Activated effector memory CD4-positive, alpha-beta T cell treated with anti-CD3 and anti-CD28 coated beads, Interleukin-2, amount 50 U/mL, for 16 hours (primary cell): Measurements from ENCODE around the gene POLR3H.

Experiments
- DNase-seq: peaks from one replicate; pipeline ENCODE4 v3.0.0-alpha.2; 2020

POLR3H gene

DNA sequence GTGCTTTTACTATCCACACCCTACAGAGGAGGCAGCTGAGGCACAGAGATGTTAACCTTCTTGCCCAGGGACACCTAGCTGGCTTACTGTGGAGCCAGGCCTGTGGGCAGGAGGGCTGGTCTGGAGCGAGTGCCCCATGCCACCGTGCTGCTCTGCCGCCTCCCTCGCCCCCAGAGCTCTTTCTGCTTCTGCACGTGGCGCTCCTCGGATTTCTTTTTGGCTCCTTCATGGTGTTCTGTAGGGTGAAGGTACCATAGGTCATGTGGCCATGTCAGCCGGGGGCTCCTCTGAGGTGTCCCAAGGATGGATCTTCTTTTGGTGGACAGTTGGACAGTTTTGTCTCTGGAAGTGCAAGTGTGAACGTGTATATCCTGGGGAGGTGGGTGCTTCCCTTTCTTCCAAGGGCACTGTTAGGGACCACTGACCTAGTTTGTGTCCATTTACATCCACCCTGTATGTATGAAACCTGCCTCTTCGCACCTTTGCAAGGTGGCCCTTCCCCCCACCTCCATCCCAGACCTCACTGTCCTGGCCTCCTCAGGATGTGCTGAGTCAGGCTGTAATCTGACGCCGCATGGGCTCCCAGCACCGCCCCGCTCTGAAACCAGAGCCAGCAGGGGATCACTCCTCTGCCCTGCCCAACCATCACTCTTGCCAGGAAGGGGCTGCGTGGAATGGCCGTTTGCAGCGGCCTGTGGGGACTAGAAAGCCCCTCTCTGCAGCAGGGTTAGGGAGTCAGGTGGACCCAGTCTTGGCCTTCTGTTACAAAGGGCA is 31.7 kb downstream of the POLR3H start:
- no peak for DNase-seq

- DNase-seq: no peak
Measured at GRCh38 chr22:41511521-41511968, 32.7 kb downstream of the POLR3H start.

DNA sequence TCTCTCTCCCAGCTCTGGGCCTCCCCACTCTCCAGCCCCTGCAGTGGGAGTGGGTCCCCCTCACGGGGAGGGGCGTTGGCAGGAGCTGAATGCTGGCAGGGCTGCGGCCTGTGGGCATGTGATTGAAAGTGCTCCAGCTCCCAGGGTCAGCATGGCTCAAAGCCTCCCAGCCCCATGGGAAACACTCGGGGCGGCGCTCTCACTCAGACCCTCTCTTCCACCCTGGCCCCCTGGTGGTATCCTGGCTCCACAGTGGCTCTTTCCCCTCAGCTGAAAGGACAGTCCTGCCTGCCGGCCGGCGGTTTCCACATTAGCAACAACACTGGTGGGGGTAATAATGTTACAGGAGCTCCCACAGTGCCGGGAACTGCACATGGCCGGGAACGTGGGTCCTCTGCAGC is 35.5 kb downstream of the POLR3H start:
- DNase-seq: no peak

DNA sequence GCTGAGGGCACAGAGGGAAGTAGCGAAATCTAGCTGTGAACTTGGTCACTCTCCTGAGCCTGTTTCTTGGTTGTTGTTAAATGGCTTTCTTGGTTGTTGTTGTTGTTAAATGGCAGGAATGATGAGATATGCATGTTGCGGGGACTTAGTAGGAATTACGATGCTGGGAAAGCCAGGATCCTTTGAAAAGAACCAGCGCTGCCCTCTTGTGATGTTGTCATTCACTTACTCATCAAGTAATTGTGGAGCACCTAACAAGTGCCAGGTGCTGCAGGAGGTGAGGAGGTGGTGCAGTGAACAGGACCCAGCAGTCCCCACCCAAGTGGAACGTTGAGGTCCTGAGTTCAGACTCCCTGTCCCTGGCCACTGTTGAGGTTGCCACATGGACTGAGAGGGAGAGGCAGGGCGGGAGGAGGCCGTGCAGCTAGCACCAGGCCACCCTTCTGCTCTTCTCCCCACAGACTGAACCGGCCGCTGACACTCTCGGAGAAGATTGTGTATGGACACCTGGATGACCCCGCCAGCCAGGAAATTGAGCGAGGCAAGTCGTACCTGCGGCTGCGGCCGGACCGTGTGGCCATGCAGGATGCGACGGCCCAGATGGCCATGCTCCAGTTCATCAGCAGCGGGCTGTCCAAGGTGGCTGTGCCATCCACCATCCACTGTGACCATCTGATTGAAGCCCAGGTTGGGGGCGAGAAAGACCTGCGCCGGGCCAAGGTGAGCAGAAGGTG is 36.8 kb downstream of the POLR3H start:
- no peak for DNase-seq

DNA sequence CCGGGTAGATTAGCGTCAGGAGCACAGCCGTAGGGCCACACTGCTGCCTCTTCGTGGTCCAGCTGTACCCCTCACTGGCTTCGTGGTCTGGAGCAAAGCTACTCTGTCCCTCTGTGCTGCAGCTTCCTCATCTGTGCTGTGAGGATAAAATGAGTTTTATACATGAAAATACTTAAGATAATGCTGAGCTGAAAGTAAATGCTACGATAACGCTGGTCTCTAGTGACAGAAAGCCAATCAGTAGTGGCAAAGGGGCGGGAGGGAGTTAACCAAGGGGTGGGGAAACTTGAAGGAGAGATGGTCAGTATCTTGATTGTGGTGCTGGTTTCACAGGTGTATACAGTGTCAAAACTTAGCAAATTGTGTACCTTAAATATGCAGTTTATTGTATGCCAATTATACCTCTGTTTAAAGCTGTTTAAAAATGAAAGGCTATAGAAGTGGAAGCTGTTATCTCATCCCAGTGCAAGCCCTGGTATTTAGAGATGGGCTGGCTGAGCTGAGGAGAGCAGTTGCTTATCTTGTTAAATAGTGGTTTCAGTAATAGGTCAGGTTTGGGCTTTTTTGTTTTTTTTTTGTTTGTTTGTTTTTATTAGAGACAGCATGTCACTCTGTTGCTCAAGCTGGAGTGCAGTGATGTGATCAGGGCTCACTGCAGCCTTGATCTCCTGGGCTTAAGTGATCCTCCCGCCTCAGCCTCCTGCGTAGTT is 38.6 kb downstream of the POLR3H start:
- DNase-seq: no peak

DNA sequence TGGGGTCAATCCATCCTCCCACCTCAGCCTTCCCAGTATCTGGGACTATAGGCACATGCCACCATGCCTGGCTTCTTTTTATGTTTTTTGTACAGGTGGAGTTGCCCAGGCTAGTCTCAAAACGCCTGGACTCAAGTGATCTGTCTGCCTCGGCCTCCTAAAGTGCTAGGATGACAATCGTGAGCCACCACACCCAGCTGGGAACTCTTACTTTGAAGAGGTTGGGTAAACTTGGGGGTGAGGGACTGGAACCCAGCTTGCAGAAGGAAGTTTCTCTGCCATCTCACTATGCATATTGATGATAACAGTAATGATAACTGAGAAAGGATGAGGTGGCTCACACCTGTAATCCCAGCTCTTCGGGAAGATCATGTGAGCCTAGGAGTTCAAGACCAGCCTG is 39.5 kb downstream of the POLR3H start:
- DNase-seq: no peak

DNA sequence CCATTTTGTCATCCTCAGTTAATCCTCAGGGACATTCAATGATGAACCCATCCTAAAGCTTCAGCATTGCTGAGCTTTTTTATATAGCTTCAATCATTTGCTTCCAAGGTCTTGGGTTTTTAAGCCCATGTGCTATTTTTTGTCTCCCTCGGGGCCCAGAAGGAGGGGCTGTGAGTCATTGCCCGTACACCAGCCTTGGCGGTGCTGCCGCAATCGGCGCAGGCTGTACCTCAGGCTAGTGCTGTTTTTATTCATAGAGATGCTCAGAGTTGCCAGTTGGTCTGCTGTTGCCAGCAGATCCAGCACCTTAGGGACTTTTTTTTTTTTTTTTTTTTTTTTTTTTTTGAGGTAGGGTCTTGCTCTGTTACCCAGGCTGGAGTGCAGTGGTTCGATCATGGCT is 39.9 kb downstream of the POLR3H start:
- no peak for DNase-seq

DNA sequence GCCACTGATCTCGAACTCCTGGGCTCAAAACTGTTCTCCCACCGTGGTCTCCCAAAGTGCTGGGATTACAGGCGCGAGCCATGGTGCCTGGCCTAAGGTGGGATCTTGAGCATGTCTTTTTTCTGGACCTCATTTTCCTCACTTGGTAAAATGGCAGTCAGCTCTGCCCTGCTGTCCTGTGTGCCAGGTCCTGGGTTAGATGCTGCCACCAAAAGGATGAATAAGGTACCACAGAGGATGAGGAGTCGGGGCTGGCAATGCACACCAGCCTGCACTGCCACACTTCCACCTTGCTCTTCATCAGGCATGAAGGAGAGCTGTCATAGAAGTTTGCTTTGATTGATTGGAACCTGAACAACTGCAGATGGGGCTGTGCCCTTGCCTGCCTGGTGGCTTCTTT is 43.1 kb downstream of the POLR3H start:
- no peak for DNase-seq

- no peak for DNase-seq
Measured at GRCh38 chr22:41500303-41500702, 44.0 kb downstream of the POLR3H start.

DNA sequence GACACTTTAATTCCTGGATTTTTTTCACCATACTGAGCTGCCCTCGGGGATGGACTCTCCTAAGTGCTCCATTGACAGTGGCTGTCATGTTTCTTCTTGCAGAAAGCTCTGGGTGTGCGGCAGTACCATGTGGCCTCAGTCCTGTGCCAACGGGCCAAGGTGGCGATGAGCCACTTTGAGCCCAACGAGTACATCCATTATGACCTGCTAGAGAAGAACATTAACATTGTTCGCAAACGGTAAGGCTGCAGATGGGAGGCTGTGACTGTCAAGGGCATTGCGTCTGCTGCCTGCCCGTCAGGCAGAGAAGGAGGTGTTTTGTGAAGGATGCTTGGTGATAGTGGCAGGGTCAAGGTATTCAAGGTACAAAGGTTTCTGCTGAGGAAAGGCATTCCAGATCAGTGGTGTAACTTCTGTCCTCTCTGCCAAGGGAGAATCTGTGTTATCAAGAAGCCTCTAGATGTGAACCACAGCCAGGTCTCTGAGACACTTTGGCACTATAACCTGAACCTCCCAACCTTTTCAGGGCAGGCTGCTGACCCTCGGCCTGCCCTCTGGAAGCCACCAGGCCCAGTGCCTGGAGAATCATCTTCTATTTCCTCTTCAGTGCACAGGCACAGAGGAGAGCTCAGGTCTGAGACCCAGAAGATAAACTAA is 44.5 kb downstream of the POLR3H start:
- no peak for DNase-seq

DNA sequence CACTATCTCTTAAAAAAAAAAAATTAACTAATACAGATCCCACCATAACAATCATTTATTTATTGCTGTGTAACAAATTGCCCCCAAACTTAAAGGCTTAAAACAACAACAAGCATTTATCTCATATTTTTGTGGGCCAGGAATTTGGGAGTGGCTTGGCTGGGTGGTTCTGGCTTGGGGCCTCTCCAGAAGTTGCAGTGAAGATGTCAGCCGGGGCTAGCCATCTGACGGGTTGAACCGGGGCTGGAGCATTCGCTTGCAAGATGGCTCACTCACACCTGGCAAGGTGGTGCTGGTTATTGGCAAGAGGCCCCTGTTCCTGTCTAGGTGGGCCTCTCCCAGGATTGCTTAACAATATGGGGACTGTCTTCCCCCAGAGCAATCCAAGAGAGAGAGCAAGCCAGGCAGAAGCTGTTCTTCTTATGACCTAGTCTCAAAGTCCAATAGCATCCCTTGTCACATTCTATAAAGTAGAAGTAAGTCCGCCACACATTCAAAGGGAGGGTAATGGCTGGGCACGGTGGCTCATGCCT is 45.9 kb downstream of the POLR3H start:
- no peak for DNase-seq

DNA sequence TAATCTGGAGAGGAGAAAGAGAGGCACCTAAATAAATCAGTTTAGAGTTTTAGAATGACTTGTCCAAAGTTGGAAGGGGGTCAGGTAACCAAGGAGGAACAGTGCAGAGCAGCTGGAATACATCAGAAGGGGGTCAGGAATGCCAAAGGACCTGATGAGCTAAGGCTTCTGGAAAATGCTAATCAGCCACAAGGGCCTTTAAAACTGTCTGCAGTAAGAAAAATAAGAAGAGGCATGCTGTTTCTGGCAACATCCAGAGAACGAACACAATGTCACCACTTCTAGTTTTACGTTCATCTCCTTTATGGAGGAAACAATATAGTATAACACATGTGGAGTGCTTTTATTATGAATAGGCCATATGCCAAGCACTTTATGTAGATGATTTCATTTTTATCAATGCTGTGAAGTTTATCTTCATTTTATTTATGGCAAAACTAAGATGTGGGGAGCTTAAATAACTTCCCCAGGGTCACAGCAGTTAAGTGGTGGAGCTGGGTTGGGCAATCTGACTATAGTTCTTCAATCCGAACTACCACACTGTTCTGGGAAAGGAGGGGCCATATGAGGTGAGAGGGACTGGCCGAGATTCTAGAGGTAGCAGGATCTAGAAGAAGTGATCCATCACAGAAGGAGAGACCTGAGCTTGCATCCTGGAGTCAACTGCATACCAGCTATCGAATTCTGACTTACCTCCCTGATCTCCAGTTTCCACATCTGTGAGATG is 52.7 kb downstream of the POLR3H start:
- no peak for DNase-seq

DNA sequence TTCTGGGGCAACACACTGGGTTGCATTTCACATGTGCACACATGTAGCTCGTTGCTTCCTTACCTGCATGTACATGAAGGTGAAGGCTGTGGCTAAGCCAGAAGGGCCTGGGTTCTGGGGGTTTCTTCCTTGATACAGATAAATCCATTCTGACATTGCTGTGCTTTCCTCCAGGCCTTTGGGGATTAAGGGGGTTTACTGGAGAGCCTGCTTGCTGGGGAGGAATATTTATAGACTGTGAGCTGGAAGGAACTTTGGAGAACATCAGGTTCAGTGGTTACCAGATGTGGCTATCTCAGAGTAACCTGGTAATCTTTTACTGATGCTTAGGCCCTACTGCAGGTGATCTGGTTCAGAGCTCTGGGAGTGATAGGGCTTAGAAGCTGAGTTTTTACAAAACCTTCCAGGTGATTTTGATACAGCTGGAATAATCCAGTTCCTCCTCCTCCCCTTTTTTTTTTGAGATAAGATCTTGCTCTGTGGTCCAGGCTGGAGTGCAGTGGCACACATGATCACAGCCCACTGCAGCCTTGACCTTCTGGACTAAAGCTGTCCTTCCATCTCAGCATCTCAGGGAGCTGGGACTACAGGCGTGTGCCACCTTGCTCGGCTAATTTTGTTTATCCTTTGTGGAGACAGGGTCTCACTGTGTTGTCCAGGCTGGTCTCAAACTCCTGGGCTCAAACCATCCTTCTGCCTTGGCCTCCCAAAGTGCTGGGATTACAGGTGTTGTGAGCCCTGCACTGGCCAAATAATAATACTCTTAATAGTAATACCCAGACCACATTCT is 55.5 kb downstream of the POLR3H start:
- DNase-seq: no peak

- no peak for DNase-seq
Measured at GRCh38 chr22:41488076-41488475, 56.2 kb downstream of the POLR3H start.

GRCh38 chr22:41487037-41487935 is 57.0 kb downstream of the POLR3H start:
- no peak for DNase-seq

DNA sequence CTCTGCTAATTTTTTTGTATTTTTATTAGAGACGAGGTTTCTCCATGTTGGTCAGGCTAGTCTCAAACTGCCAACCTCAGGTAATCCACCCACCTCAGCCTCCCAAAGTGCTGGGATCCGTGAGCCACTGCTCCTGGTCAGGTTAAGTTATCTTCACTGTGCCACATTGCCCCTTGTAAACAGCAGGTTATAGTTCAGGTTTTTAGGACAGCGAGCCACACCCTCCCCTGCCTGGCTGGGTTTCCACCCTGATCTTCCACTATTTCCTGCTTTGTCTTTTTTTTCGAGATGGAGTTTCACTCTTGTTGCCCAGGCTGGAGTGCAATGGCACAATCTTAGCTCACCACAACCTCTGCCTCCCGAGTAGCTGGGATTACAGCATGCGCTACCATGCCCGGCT is 59.2 kb downstream of the POLR3H start:
- no peak for DNase-seq

GRCh38 chr22:41482319-41482935 is 61.8 kb downstream of the POLR3H start:
- DNase-seq: no peak

- no peak for DNase-seq
Measured at GRCh38 chr22:41481925-41482318, 62.3 kb downstream of the POLR3H start.

GRCh38 chr22:41481131-41481830 is 63.0 kb downstream of the POLR3H start:
- DNase-seq: no peak
